WTC11 (cell line): ENCODE measurements around the gene RCAN2. TPM values are rescaled to one million over a fixed set of nuclear protein-coding genes. Genes with fewer than 3 reads are reported as not detected.

ENCODE experiments used
- ATAC-seq: fragments of 200-7000 bp; cut with Tn5 transposase; 2 replicates; pipeline ENCODE4 v1.10.0; 2021; ENCODE audit warnings: mild to moderate bottlenecking, moderate library complexity
- CTCF ChIA-PET: fragments of 300-600 bp; sonication (Branson Sonifier 250); formaldehyde crosslinking; loops from one replicate; lab custom pipeline; 2021; ENCODE audit warnings: antibody characterized with exemption; lab: Charles Lee
- POLR2A ChIA-PET: fragments of 350-600 bp; sonication (Branson Sonifier 250); formaldehyde crosslinking; loops from one replicate; lab custom pipeline; 2021; ENCODE audit warnings: antibody characterized with exemption; lab: Charles Lee
- DNase-seq: peaks from one replicate; pipeline ENCODE4 v3.0.0; 2021; ENCODE audit warnings: low spot score
- H3K27ac Mint-ChIP-seq: 2 replicates; pipeline ENCODE4 v1.8.0; 2021; ENCODE audit warnings: mixed read lengths
- H3K27me3 Mint-ChIP-seq: 2 replicates; pipeline ENCODE4 v1.8.0; 2021; ENCODE audit warnings: low read depth, mild to moderate bottlenecking, moderate library complexity, mixed read lengths
- H3K36me3 Mint-ChIP-seq: 2 replicates; pipeline ENCODE4 v1.8.0; 2021; ENCODE audit warnings: mixed read lengths
- H3K4me1 Mint-ChIP-seq: 2 replicates; pipeline ENCODE4 v1.8.0; 2022; ENCODE audit warnings: mixed read lengths
- H3K4me3 Mint-ChIP-seq: 2 replicates; pipeline ENCODE4 v1.8.0; 2021; ENCODE audit warnings: mild to moderate bottlenecking, moderate library complexity, mixed read lengths
- H3K9me3 Mint-ChIP-seq: 2 replicates; pipeline ENCODE4 v1.8.0; 2021; ENCODE audit warnings: mixed read lengths
- FOXJ3 ChIP-seq: sonication (generic); formaldehyde crosslinking; IDR thresholded peaks from 2 replicates; pipeline ENCODE4 v1.9.0; 2021; ENCODE audit warnings: missing genetic modification reagents, mild to moderate bottlenecking, borderline replicate concordance
- FOXK1 ChIP-seq: sonication (generic); formaldehyde crosslinking; IDR thresholded peaks from 2 replicates; pipeline ENCODE4 v1.8.0; 2022; ENCODE audit warnings: mild to moderate bottlenecking, moderate library complexity, missing genetic modification reagents
- GTF2I ChIP-seq: fragments of 250-450 bp; sonication (Bioruptor Pico); conservative IDR thresholded peaks from 2 replicates; pipeline ENCODE4 v1.4.0; 2021; ENCODE audit warnings: mild to moderate bottlenecking
- JUN ChIP-seq: sonication (generic); formaldehyde crosslinking; IDR thresholded peaks from 2 replicates; pipeline ENCODE4 v1.8.0; 2023; ENCODE audit warnings: mild to moderate bottlenecking, missing genetic modification reagents
- MXD4 ChIP-seq: fragments of 250-450 bp; sonication (Bioruptor Pico); IDR thresholded peaks from 2 replicates; pipeline ENCODE4 v1.8.0; 2021; ENCODE audit warnings: mild to moderate bottlenecking, moderate library complexity, borderline replicate concordance
- RORB ChIP-seq: fragments of 250-450 bp; sonication (Bioruptor Pico); IDR thresholded peaks from 2 replicates; pipeline ENCODE4 v1.9.0; 2021; ENCODE audit warnings: mild to moderate bottlenecking
- TCF7 ChIP-seq: sonication (generic); formaldehyde crosslinking; IDR thresholded peaks from 2 replicates; pipeline ENCODE4 v1.8.0; 2022; ENCODE audit warnings: mild to moderate bottlenecking, low read depth, missing genetic modification reagents, moderate library complexity
- TEAD1 ChIP-seq: sonication (generic); formaldehyde crosslinking; IDR thresholded peaks from 2 replicates; pipeline ENCODE4 v1.8.0; 2022; ENCODE audit warnings: mild to moderate bottlenecking, missing genetic modification reagents
- ZNF121 ChIP-seq: sonication (generic); formaldehyde crosslinking; IDR thresholded peaks from 2 replicates; pipeline ENCODE4 v1.8.0; 2023; ENCODE audit warnings: missing genetic modification reagents
- ZNF671 ChIP-seq: fragments of 250-450 bp; sonication (Bioruptor Pico); IDR thresholded peaks from 2 replicates; pipeline ENCODE4 v1.8.0; 2021; ENCODE audit warnings: mild to moderate bottlenecking
- total RNA-seq: library from RNA; stranded (reverse); gene quantifications from 3 replicates; pipeline ENCODE4 v1.2.3, GENCODE V29; 2021
- TF ChIP-seq, protein P1 (sequence below): fragments of 250-450 bp; sonication (Bioruptor Pico); IDR thresholded peaks from 2 replicates; pipeline ENCODE4 v1.9.0; 2021; ENCODE audit warnings: mild to moderate bottlenecking
- TF ChIP-seq, protein P2 (sequence below): sonication (generic); formaldehyde crosslinking; conservative IDR thresholded peaks from 2 replicates; pipeline ENCODE4 v1.8.1; 2023; ENCODE audit warnings: mild to moderate bottlenecking, low read depth, missing genetic modification reagents, moderate library complexity
- TF ChIP-seq, protein P3 (sequence below): fragments of 250-450 bp; sonication (Bioruptor Pico); IDR thresholded peaks from 2 replicates; pipeline ENCODE4 v1.9.0; 2021; ENCODE audit warnings: mild to moderate bottlenecking, borderline replicate concordance
- TF ChIP-seq, protein P4 (sequence below): sonication (generic); formaldehyde crosslinking; IDR thresholded peaks from 2 replicates; pipeline ENCODE4 v1.8.0; 2022; ENCODE audit warnings: mild to moderate bottlenecking, missing genetic modification reagents
- TF ChIP-seq, protein P5 (sequence below): sonication (generic); formaldehyde crosslinking; IDR thresholded peaks from 2 replicates; pipeline ENCODE4 v1.8.1; 2022; ENCODE audit warnings: missing genetic modification reagents, borderline replicate concordance
- TF ChIP-seq, protein P6 (sequence below): fragments of 200-600 bp; IDR thresholded peaks from 2 replicates; pipeline ENCODE4 v1.8.0; 2022; ENCODE audit warnings: antibody characterized with exemption
- TF ChIP-seq, protein P7 (sequence below): sonication (generic); formaldehyde crosslinking; IDR thresholded peaks from 2 replicates; pipeline ENCODE4 v1.8.0; 2023; ENCODE audit warnings: missing genetic modification reagents, mild to moderate bottlenecking, borderline replicate concordance

The RCAN2 gene
- total RNA-seq, 1 experiment from 2014 or later = 3.9 TPM

DNA sequence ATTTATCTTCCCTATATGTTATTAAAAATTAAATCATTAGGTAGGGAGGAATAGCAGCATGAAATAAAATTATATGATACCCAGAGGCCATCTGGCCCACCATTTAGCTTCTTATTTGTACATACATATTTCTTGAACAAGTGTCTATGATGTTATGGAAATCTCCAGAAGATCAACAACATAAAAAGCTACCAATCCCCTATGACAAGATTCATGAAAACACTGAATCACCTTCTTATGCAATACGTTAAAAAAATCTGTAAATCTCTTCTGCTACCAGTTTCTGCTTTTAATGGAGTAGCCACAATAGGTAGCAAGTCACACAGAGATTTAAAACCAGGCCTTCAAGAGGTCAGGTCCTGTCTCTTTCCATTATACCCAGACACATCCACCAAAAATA, 194.7 kb downstream of the RCAN2 start (continued):
- TF ChIP-seq, protein P1, sequence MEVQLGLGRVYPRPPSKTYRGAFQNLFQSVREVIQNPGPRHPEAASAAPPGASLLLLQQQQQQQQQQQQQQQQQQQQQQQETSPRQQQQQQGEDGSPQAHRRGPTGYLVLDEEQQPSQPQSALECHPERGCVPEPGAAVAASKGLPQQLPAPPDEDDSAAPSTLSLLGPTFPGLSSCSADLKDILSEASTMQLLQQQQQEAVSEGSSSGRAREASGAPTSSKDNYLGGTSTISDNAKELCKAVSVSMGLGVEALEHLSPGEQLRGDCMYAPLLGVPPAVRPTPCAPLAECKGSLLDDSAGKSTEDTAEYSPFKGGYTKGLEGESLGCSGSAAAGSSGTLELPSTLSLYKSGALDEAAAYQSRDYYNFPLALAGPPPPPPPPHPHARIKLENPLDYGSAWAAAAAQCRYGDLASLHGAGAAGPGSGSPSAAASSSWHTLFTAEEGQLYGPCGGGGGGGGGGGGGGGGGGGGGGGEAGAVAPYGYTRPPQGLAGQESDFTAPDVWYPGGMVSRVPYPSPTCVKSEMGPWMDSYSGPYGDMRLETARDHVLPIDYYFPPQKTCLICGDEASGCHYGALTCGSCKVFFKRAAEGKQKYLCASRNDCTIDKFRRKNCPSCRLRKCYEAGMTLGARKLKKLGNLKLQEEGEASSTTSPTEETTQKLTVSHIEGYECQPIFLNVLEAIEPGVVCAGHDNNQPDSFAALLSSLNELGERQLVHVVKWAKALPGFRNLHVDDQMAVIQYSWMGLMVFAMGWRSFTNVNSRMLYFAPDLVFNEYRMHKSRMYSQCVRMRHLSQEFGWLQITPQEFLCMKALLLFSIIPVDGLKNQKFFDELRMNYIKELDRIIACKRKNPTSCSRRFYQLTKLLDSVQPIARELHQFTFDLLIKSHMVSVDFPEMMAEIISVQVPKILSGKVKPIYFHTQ (CRISPR knock-in tag) = no peak
- TF ChIP-seq TCF7 = no peak
- no peak for TF ChIP-seq ZNF671 (CRISPR knock-in tag)
- no peak for TF ChIP-seq FOXJ3 (CRISPR knock-in tag)
- TF ChIP-seq ZNF121 (CRISPR knock-in tag) = no peak
- TF ChIP-seq, protein P2, sequence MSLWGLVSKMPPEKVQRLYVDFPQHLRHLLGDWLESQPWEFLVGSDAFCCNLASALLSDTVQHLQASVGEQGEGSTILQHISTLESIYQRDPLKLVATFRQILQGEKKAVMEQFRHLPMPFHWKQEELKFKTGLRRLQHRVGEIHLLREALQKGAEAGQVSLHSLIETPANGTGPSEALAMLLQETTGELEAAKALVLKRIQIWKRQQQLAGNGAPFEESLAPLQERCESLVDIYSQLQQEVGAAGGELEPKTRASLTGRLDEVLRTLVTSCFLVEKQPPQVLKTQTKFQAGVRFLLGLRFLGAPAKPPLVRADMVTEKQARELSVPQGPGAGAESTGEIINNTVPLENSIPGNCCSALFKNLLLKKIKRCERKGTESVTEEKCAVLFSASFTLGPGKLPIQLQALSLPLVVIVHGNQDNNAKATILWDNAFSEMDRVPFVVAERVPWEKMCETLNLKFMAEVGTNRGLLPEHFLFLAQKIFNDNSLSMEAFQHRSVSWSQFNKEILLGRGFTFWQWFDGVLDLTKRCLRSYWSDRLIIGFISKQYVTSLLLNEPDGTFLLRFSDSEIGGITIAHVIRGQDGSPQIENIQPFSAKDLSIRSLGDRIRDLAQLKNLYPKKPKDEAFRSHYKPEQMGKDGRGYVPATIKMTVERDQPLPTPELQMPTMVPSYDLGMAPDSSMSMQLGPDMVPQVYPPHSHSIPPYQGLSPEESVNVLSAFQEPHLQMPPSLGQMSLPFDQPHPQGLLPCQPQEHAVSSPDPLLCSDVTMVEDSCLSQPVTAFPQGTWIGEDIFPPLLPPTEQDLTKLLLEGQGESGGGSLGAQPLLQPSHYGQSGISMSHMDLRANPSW (CRISPR knock-in tag) = no peak
- TF ChIP-seq, protein P3, sequence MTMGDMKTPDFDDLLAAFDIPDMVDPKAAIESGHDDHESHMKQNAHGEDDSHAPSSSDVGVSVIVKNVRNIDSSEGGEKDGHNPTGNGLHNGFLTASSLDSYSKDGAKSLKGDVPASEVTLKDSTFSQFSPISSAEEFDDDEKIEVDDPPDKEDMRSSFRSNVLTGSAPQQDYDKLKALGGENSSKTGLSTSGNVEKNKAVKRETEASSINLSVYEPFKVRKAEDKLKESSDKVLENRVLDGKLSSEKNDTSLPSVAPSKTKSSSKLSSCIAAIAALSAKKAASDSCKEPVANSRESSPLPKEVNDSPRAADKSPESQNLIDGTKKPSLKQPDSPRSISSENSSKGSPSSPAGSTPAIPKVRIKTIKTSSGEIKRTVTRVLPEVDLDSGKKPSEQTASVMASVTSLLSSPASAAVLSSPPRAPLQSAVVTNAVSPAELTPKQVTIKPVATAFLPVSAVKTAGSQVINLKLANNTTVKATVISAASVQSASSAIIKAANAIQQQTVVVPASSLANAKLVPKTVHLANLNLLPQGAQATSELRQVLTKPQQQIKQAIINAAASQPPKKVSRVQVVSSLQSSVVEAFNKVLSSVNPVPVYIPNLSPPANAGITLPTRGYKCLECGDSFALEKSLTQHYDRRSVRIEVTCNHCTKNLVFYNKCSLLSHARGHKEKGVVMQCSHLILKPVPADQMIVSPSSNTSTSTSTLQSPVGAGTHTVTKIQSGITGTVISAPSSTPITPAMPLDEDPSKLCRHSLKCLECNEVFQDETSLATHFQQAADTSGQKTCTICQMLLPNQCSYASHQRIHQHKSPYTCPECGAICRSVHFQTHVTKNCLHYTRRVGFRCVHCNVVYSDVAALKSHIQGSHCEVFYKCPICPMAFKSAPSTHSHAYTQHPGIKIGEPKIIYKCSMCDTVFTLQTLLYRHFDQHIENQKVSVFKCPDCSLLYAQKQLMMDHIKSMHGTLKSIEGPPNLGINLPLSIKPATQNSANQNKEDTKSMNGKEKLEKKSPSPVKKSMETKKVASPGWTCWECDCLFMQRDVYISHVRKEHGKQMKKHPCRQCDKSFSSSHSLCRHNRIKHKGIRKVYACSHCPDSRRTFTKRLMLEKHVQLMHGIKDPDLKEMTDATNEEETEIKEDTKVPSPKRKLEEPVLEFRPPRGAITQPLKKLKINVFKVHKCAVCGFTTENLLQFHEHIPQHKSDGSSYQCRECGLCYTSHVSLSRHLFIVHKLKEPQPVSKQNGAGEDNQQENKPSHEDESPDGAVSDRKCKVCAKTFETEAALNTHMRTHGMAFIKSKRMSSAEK (CRISPR knock-in tag) = no peak
- no peak for TF ChIP-seq RORB
- no peak for TF ChIP-seq JUN (CRISPR knock-in tag)
- no peak for TF ChIP-seq MXD4 (CRISPR knock-in tag)
- TF ChIP-seq, protein P4, sequence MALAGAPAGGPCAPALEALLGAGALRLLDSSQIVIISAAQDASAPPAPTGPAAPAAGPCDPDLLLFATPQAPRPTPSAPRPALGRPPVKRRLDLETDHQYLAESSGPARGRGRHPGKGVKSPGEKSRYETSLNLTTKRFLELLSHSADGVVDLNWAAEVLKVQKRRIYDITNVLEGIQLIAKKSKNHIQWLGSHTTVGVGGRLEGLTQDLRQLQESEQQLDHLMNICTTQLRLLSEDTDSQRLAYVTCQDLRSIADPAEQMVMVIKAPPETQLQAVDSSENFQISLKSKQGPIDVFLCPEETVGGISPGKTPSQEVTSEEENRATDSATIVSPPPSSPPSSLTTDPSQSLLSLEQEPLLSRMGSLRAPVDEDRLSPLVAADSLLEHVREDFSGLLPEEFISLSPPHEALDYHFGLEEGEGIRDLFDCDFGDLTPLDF = no peak

DNA sequence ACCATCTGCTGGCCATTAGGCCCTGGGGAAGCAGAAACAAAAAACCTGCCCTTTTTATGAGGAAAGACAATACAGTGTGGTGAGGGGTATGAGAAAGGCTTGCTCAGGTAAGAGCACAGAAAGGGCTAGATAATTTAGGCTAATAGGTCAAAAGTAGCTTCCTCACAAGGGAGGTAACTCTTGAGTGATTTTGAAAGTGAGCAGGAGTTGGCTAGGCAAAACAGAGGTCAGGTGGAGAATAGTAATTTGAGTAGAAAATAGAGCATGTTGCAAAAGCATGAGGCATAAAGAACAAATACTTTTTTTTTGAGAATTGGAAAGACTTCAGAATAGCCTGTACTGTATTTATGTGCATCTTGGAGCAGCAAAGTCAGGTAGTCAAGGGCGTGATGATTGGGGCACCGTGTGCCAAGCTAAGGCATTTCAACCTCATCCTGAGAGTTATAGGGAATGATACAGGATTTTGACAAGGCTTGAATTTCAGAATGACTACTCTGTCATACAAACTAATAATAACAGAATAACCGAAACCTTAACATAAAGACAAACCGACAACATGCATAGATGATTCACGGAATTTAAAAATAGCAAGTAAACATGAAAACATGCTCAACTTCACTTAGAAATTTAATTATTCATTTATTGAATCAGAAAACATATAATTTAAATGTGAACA, 197.5 kb downstream of the RCAN2 start:
- CTCF ChIA-PET = no interaction called here
- POLR2A ChIA-PET = interaction anchor here (0.6 kb wide), 1 partner anchor 1005 kb away, joined by 7 read pairs; no protein-coding TSS in a partner anchor
- no peaks in the 10 kb centered on the region for H3K36me3 Mint-ChIP-seq
- peaks cover 17% of the 10 kb centered on the region for H3K4me1 Mint-ChIP-seq
- no peak overlapping the region for H3K4me3 Mint-ChIP-seq
- H3K27me3 Mint-ChIP-seq = no peaks in the 10 kb centered on the region
- H3K27ac Mint-ChIP-seq = no peak overlapping the region
- DNase-seq = no peak
- no peak for ATAC-seq
- peaks cover 2% of the 10 kb centered on the region for H3K9me3 Mint-ChIP-seq
- TF ChIP-seq, protein P5, sequence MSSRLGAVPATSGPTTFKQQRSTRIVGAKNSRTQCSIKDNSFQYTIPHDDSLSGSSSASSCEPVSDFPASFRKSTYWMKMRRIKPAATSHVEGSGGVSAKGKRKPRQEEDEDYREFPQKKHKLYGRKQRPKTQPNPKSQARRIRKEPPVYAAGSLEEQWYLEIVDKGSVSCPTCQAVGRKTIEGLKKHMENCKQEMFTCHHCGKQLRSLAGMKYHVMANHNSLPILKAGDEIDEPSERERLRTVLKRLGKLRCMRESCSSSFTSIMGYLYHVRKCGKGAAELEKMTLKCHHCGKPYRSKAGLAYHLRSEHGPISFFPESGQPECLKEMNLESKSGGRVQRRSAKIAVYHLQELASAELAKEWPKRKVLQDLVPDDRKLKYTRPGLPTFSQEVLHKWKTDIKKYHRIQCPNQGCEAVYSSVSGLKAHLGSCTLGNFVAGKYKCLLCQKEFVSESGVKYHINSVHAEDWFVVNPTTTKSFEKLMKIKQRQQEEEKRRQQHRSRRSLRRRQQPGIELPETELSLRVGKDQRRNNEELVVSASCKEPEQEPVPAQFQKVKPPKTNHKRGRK = no peak
- TF ChIP-seq GTF2I (no peak), TEAD1 (CRISPR knock-in tag) (no peak), FOXK1 (CRISPR knock-in tag) (no peak)
- TF ChIP-seq, protein P6, sequence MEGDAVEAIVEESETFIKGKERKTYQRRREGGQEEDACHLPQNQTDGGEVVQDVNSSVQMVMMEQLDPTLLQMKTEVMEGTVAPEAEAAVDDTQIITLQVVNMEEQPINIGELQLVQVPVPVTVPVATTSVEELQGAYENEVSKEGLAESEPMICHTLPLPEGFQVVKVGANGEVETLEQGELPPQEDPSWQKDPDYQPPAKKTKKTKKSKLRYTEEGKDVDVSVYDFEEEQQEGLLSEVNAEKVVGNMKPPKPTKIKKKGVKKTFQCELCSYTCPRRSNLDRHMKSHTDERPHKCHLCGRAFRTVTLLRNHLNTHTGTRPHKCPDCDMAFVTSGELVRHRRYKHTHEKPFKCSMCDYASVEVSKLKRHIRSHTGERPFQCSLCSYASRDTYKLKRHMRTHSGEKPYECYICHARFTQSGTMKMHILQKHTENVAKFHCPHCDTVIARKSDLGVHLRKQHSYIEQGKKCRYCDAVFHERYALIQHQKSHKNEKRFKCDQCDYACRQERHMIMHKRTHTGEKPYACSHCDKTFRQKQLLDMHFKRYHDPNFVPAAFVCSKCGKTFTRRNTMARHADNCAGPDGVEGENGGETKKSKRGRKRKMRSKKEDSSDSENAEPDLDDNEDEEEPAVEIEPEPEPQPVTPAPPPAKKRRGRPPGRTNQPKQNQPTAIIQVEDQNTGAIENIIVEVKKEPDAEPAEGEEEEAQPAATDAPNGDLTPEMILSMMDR = no peak
- TF ChIP-seq, protein P7, sequence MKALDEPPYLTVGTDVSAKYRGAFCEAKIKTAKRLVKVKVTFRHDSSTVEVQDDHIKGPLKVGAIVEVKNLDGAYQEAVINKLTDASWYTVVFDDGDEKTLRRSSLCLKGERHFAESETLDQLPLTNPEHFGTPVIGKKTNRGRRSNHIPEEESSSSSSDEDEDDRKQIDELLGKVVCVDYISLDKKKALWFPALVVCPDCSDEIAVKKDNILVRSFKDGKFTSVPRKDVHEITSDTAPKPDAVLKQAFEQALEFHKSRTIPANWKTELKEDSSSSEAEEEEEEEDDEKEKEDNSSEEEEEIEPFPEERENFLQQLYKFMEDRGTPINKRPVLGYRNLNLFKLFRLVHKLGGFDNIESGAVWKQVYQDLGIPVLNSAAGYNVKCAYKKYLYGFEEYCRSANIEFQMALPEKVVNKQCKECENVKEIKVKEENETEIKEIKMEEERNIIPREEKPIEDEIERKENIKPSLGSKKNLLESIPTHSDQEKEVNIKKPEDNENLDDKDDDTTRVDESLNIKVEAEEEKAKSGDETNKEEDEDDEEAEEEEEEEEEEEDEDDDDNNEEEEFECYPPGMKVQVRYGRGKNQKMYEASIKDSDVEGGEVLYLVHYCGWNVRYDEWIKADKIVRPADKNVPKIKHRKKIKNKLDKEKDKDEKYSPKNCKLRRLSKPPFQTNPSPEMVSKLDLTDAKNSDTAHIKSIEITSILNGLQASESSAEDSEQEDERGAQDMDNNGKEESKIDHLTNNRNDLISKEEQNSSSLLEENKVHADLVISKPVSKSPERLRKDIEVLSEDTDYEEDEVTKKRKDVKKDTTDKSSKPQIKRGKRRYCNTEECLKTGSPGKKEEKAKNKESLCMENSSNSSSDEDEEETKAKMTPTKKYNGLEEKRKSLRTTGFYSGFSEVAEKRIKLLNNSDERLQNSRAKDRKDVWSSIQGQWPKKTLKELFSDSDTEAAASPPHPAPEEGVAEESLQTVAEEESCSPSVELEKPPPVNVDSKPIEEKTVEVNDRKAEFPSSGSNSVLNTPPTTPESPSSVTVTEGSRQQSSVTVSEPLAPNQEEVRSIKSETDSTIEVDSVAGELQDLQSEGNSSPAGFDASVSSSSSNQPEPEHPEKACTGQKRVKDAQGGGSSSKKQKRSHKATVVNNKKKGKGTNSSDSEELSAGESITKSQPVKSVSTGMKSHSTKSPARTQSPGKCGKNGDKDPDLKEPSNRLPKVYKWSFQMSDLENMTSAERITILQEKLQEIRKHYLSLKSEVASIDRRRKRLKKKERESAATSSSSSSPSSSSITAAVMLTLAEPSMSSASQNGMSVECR (CRISPR knock-in tag) = no peak
